Hepatocyte (in vitro differentiated cells): Measurements from ENCODE around the gene ZNF680. TPM values are rescaled to one million over a fixed set of nuclear protein-coding genes. Genes with fewer than 3 reads are reported as not detected.
"Not testable (repeated sequence)": the region's sequence is repeated elsewhere in the genome, so short reads cannot be mapped to it uniquely, and the experiment has no call there.

Experiments used
- DNase-seq: peaks from one replicate; pipeline ENCODE4 v3.0.0-alpha.2; 2016; ENCODE audit warnings: low spot score
- H2AFZ ChIP-seq: fragments of 200-600 bp; sonication (generic); 2 replicates; pipeline ENCODE4 v1.6.0; 2016; ENCODE audit warnings: antibody characterized with exemption, mild to moderate bottlenecking
- H3K27ac ChIP-seq: fragments of 200-600 bp; sonication (generic); 2 replicates; pipeline ENCODE4 v1.5.1; 2016; ENCODE audit warnings: mild to moderate bottlenecking
- H3K27me3 ChIP-seq: fragments of 200-600 bp; sonication (generic); 2 replicates; pipeline ENCODE4 v1.6.1; 2016
- H3K36me3 ChIP-seq: fragments of 200-600 bp; sonication (generic); replicated peaks from 2 replicates; pipeline ENCODE4 v1.5.1; 2016; ENCODE audit warnings: low read depth; ENCODE audit not compliant: insufficient read depth
- H3K4me1 ChIP-seq: fragments of 200-600 bp; sonication (generic); 2 replicates; pipeline ENCODE4 v1.5.1; 2016; ENCODE audit warnings: mild to moderate bottlenecking, moderate library complexity; ENCODE audit not compliant: insufficient read depth
- H3K4me2 ChIP-seq: fragments of 200-600 bp; sonication (generic); 2 replicates; pipeline ENCODE4 v1.6.0; 2016
- H3K4me3 ChIP-seq: fragments of 200-600 bp; sonication (generic); 2 replicates; pipeline ENCODE4 v1.5.1; 2016; ENCODE audit warnings: mild to moderate bottlenecking
- H3K79me2 ChIP-seq: fragments of 200-600 bp; sonication (generic); 2 replicates; pipeline ENCODE4 v1.6.0; 2017; ENCODE audit warnings: mild to moderate bottlenecking
- H3K9me2 ChIP-seq: fragments of 200-600 bp; sonication (generic); replicated peaks from 2 replicates; pipeline ENCODE4 v1.6.0; 2017; ENCODE audit warnings: mild to moderate bottlenecking; ENCODE audit not compliant: insufficient read depth
- H3K9me3 ChIP-seq: fragments of 200-600 bp; sonication (generic); 2 replicates; pipeline ENCODE4 v1.5.1; 2016; ENCODE audit warnings: low read depth, mild to moderate bottlenecking
- H4K20me1 ChIP-seq: fragments of 200-600 bp; sonication (generic); 2 replicates; pipeline ENCODE4 v1.6.0; 2016; ENCODE audit warnings: mild to moderate bottlenecking; ENCODE audit not compliant: insufficient read depth, poor library complexity, severe bottlenecking
- EZH2 ChIP-seq: fragments of 200-600 bp; sonication (generic); IDR thresholded peaks from 2 replicates; pipeline ENCODE4 v1.6.1; 2016; ENCODE audit warnings: antibody characterized with exemption, mild to moderate bottlenecking, borderline replicate concordance
- EZH2phosphoT487 ChIP-seq: fragments of 200-600 bp; sonication (generic); IDR thresholded peaks from one replicate; pipeline ENCODE4 v1.6.1; 2018; ENCODE audit warnings: antibody characterized with exemption, mild to moderate bottlenecking, low read depth, moderate library complexity; ENCODE audit not compliant: unreplicated experiment, severe bottlenecking
- WGBS: methylation state at CpG from one replicate; pipeline ENCODE4 v1.1.6; 2016; ENCODE audit warnings: low lambda C conversion rate; ENCODE audit errors: missing lambda C conversion rate; 5-methylcytosine and 5-hydroxymethylcytosine counted together
- polyA plus RNA-seq: library from polyadenylated mRNA; unstranded; fragments of >200 nt; fragmentation: Nextera tagmentation; extraction: Ambion mirVana; gene quantifications from 2 replicates; pipeline ENCODE4 v1.2.1, GENCODE V29; 2016
- total RNA-seq: library from RNA; depleted of rRNA; stranded (reverse); fragments of >200 nt; gene quantifications from 2 replicates; pipeline ENCODE4 v1.2.3, GENCODE V29; 2014
- TF ChIP-seq, protein P1 (sequence below): fragments of 200-600 bp; sonication (generic); IDR thresholded peaks from 2 replicates; pipeline ENCODE4 v1.5.1; 2016; ENCODE audit warnings: antibody characterized with exemption, mild to moderate bottlenecking; ENCODE audit not compliant: poor library complexity

ZNF680 gene
- total and polyA plus RNA-seq, 2 experiments from 2014 or later: not detected

DNA sequence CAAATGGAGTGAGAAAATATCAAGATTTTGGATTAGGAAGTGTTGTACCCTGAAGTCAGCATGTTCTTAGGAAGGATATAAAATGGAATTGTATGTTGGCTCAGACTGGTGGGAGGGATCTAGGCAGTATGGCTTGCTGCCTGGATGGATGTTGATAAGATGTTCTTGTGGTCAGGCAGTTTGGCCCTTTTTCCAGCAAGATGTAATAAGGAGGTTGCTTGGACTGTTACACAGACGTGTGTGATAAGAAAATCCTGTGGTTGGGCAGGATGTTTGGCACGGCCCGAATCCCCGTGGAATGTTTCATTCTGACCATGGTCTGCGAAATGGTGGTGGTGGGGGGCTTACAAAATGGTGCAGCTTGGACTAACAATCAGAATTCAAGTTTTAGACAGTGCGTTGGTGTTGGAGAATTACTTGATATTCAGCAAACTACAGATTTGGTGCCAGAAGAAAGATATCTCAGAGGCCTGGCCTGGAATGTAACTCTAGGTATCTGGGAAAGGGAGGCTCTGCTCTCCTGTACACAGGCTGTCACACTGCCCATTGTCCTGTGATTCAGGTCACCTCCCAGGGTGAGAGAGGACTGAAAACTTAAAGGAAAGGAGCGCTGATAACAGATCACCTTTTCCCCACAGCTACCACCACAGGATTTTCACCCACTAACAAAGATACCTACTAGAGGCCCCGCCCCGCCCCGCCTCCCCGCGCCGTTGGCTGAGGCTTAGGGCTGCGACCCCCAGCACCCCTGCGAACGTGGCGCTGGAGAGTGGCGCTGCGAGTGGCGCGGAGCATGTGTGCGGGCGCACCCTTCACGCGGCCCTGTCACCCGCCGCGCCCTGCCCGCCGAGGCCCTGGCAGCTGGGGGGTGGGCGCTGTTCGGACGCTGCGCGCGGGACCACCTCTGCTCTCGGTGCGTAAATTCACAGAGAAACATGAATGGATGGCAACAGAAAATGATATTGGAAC is 19.3 kb upstream of the ZNF680 start:
- no peak for DNase-seq
- H3K4me3 ChIP-seq: no peak overlapping the region
- no peaks in the 10 kb centered on the region for H3K9me2 ChIP-seq
- no peaks in the 10 kb centered on the region for H4K20me1 ChIP-seq
- H3K9me3 ChIP-seq: no peaks in the 10 kb centered on the region
- H3K4me1 ChIP-seq: no peaks in the 10 kb centered on the region
- TF ChIP-seq EZH2phosphoT487 (no peak), EZH2 (no peak)
- TF ChIP-seq, protein P1, sequence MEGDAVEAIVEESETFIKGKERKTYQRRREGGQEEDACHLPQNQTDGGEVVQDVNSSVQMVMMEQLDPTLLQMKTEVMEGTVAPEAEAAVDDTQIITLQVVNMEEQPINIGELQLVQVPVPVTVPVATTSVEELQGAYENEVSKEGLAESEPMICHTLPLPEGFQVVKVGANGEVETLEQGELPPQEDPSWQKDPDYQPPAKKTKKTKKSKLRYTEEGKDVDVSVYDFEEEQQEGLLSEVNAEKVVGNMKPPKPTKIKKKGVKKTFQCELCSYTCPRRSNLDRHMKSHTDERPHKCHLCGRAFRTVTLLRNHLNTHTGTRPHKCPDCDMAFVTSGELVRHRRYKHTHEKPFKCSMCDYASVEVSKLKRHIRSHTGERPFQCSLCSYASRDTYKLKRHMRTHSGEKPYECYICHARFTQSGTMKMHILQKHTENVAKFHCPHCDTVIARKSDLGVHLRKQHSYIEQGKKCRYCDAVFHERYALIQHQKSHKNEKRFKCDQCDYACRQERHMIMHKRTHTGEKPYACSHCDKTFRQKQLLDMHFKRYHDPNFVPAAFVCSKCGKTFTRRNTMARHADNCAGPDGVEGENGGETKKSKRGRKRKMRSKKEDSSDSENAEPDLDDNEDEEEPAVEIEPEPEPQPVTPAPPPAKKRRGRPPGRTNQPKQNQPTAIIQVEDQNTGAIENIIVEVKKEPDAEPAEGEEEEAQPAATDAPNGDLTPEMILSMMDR: no peak
- H3K27me3 ChIP-seq: no peaks in the 10 kb centered on the region
- no peak overlapping the region for H3K4me2 ChIP-seq
- H2AFZ ChIP-seq: no peak overlapping the region
- WGBS: 91% methylated on average over 36 of the region's 38 CpGs
- no peaks in the 10 kb centered on the region for H3K79me2 ChIP-seq
- no peaks in the 10 kb centered on the region for H3K36me3 ChIP-seq
- no peak overlapping the region for H3K27ac ChIP-seq

DNA sequence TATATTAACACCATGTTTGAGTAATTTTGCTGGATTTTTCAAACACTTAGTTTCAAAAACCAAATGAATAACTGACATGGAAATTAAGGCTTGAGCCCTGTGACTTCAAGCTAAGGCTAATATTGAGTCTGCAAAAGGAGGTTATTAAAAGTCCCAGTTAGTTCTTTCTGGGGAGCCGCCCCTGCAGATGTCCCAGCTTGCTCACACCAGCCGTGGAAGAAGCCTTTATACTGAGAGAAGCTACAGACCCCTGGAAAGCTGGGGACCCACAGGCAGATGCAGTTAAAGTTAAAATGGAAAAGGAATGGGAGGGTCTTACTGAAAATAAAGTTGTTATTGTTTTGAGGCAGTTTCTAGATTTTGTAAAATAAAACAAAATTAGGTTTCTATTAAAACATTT is 18.5 kb upstream of the ZNF680 start:
- DNase-seq: no peak
- Histone ChIP-seq H3K9me3 (no peaks in the 10 kb centered on the region), H3K27ac (no peak overlapping the region), H3K4me3 (no peak overlapping the region), H3K4me1 (no peaks in the 10 kb centered on the region), H3K4me2 (no peak overlapping the region), H4K20me1 (no peaks in the 10 kb centered on the region), H3K27me3 (no peaks in the 10 kb centered on the region), H3K79me2 (no peaks in the 10 kb centered on the region), H3K9me2 (no peaks in the 10 kb centered on the region), H3K36me3 (no peaks in the 10 kb centered on the region), H2AFZ (no peak overlapping the region)
- no peak for TF ChIP-seq EZH2
- no peak for TF ChIP-seq EZH2phosphoT487
- TF ChIP-seq, protein P1: no peak
- 69% methylated on average over 2 of the region's 2 CpGs for WGBS

DNA sequence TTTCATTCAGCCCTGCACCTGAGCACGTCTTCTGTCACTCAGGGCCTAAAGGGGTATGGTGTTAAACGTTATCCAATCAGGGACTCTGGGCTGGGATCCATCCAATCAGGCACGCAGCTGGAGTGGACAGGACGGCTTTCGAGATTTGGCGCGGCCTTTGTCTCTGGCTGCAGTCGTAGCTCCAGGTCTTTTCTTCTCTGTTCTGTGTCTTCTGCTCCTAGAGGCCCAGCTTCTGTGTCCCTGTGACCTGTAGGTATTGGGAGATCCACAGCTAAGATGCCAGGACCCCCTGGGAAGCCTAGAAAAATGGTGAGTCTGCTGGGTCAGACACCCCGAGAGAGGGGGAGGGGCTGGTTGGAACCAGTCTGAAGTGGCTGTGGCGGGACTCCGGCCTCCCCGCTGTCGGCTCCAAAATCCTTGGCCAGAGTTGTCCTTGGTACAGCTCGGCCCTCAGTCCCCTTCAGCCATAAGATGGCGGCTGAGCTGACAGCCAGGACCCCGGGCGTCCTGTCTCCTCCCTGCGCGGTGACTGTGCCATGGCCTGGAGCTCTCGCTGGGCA is 11.7 kb upstream of the ZNF680 start:
- Histone ChIP-seq H3K4me2 (no peak overlapping the region), H3K79me2 (no peaks in the 10 kb centered on the region), H3K27me3 (no peaks in the 10 kb centered on the region), H3K27ac (no peak overlapping the region), H2AFZ (no peak overlapping the region), H3K9me3 (no peaks in the 10 kb centered on the region), H3K4me1 (no peaks in the 10 kb centered on the region), H3K4me3 (no peak overlapping the region), H3K9me2 (no peaks in the 10 kb centered on the region), H3K36me3 (no peaks in the 10 kb centered on the region), H4K20me1 (no peaks in the 10 kb centered on the region)
- 90% methylated on average over 19 of the region's 20 CpGs for whole genome bisulfite sequencing
- DNase-seq: no peak
- TF ChIP-seq, protein P1: no peak
- TF ChIP-seq EZH2phosphoT487 (no peak), EZH2 (no peak)

DNA sequence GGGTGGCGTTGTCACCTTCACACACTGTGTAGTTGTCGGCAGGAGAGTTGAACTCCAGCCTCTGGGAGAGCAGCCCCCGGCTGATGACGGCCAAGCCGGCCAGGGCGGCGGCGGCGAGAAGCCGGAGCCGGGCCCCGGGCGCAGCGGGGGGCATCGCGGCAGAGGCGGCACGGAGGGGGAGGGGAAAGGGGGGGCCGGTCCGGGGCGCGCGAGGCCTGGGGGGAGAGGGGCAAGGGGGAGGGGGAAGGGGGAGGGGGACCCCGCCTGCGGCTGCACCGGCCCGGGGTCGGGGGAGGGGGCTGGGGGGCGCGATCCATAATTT is 7.4 kb upstream of the ZNF680 start:
- 97% methylated on average over 12 of the region's 30 CpGs for whole genome bisulfite sequencing
- H3K9me2 ChIP-seq, H2AFZ ChIP-seq, H3K36me3 ChIP-seq, H3K4me1 ChIP-seq, H3K27ac ChIP-seq, DNase-seq, H4K20me1 ChIP-seq, H3K79me2 ChIP-seq, H3K27me3 ChIP-seq, H3K9me3 ChIP-seq, H3K4me3 ChIP-seq, H3K4me2 ChIP-seq: not testable (repeated sequence)

DNA sequence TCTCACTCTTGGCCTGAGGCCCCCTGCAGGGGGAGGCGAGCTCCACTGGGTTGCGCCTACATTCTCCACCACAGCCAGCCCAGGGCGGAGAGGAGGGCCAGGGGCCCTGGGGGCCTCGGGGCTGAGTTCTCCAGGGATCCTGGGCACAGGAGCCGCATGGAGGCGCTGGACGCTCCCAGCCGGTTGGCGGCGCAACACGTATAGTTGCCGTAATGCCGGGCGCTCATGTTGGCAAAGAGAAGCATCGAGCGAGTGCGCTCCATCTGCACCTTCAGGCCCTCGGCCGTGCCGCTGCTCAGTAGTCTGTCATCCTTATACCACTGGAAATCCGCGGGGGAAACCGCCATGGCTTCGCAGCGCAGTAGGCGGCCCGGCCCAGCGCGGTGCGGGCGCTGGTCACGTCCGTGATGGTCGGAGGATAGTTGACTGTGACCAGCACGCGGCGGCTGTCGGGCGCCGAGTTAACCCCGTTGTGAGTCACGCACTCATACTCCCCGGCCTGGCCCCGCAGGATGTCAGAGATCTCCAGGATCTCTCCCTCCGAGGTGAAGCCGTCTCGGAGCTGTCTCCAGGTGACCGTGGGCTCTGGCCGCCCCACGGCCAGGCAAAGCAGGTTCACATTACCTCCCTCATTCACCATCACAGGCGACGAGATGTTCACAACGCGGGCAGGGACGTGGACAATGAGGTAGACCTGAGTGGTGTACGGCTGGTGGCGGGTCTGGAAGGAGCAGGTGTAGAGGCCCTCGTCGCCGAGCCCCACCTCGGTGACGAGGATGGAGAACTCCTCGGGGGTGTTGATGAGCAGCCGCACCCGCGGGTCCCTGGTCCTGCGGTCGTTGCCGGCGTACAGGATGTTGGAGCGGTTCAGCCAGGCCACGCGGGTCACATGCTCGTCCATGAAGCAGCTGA is 6.8 kb upstream of the ZNF680 start:
- H3K9me3 ChIP-seq, H3K27me3 ChIP-seq, H3K27ac ChIP-seq, H3K4me1 ChIP-seq, H3K36me3 ChIP-seq, H3K4me2 ChIP-seq, H4K20me1 ChIP-seq, H3K9me2 ChIP-seq, H3K4me3 ChIP-seq, H3K79me2 ChIP-seq, H2AFZ ChIP-seq, DNase-seq: not testable (repeated sequence)
- 95% methylated on average over 71 of the region's 74 CpGs for WGBS
